GM12878 (cell line): Measurements from ENCODE around the gene STARD13. TPM values are rescaled to one million over a fixed set of nuclear protein-coding genes. Genes with fewer than 3 reads are reported as not detected.

ENCODE experiments used
- ATAC-seq: fragments of 200-7000 bp; cut with Tn5 transposase; 3 replicates; pipeline ENCODE4 v1.9.1; 2020; ENCODE audit warnings: mild to moderate bottlenecking, moderate library complexity
- BruUV-seq: library from RNA; stranded (reverse); fragments of 400-500 nt; replicated peaks from 2 replicates; lab custom pipeline; 2021; lab: Mats Ljungman, UMichigan
- CTCF ChIA-PET: fragments of 300-600 bp; sonication (Branson Sonifier 250); formaldehyde crosslinking; extraction: SDS; loops from one replicate; lab custom pipeline; 2021; ENCODE audit warnings: inconsistent platforms; lab: Yijun Ruan, JAX
- POLR2A ChIA-PET: fragments of 350-600 bp; formaldehyde crosslinking; extraction: SDS; loops from one replicate; lab custom pipeline; 2021; ENCODE audit warnings: inconsistent platforms; lab: Charles Lee
- RAD21 ChIA-PET: fragments of 300-600 bp; sonication (Branson Sonifier 250); formaldehyde crosslinking; loops from one replicate; lab custom pipeline; 2023; ENCODE audit warnings: antibody characterized with exemption; ENCODE audit not compliant: unreplicated experiment; lab: Charles Lee
- SMC1A ChIA-PET: fragments of 300-600 bp; sonication (Branson Sonifier 250); formaldehyde crosslinking; loops from one replicate; lab custom pipeline; 2023; ENCODE audit not compliant: unreplicated experiment, uncharacterized antibody; lab: Charles Lee
- DNase-seq: peaks from one replicate; pipeline ENCODE4 v3.0.0-alpha.2; 2011; ENCODE audit warnings: low read depth, low spot score
- FAIRE-seq: peaks from 3 replicates; lab custom pipeline; 2011; peaks lifted over from hg19 to GRCh38; lab: Jason Lieb, UNC
- H2AFZ ChIP-seq: 2 replicates; pipeline ENCODE4 v1.6.0; 2011; ENCODE audit warnings: low read depth, low read length, control low read depth; ENCODE audit not compliant: control insufficient read depth
- H3K27ac ChIP-seq: 2 replicates; pipeline ENCODE4 v1.5.1; 2011; ENCODE audit warnings: control low read depth; ENCODE audit not compliant: control insufficient read depth, insufficient read depth
- H3K27me3 ChIP-seq, 2 experiments: replicated peaks in 1 of 2; 2 replicates each; pipeline versions ENCODE4 v1.6.0 to v1.6.1; 2011; ENCODE audit warnings: low read length in 1 of 2; ENCODE audit not compliant: control insufficient read depth in 2 of 2, insufficient read depth in 2 of 2
- H3K36me3 ChIP-seq, 2 experiments: 2 replicates each; pipeline ENCODE4 v1.5.1; 2011; ENCODE audit warnings: low read length in 1 of 2; ENCODE audit not compliant: control insufficient read depth in 2 of 2, insufficient read depth in 2 of 2
- H3K4me1 ChIP-seq: 2 replicates; pipeline ENCODE4 v1.6.1; 2011; ENCODE audit warnings: mild to moderate bottlenecking, low read length, moderate library complexity, mixed read lengths; ENCODE audit not compliant: control insufficient read depth, insufficient read depth
- H3K4me2 ChIP-seq: 2 replicates; pipeline ENCODE4 v1.6.0; 2011; ENCODE audit warnings: control low read depth; ENCODE audit not compliant: control insufficient read depth, insufficient read depth
- H3K4me3 ChIP-seq: fragments of 200-600 bp; sonication (generic); 2 replicates; pipeline ENCODE4 v1.5.1; 2016
- H3K79me2 ChIP-seq: 2 replicates; pipeline ENCODE4 v1.6.0; 2011; ENCODE audit warnings: low read length; ENCODE audit not compliant: control insufficient read depth, insufficient read depth
- H3K9ac ChIP-seq: 2 replicates; pipeline ENCODE4 v1.8.0; 2011; ENCODE audit warnings: low read length, control low read depth, mixed read lengths; ENCODE audit not compliant: control insufficient read depth, insufficient read depth
- H3K9me3 ChIP-seq: replicated peaks from 3 replicates; pipeline ENCODE4 v1.5.1; 2011; ENCODE audit warnings: mild to moderate bottlenecking, low read length; ENCODE audit not compliant: control insufficient read depth, insufficient read depth
- H4K20me1 ChIP-seq: 2 replicates; pipeline ENCODE4 v1.6.0; 2011; ENCODE audit not compliant: control insufficient read depth, insufficient read depth
- ATF7 ChIP-seq: fragments of 450-650 bp; IDR thresholded peaks from 2 replicates; pipeline ENCODE4 v1.6.1; 2016; ENCODE audit warnings: low read depth, mild to moderate bottlenecking
- CHD1 ChIP-seq: IDR thresholded peaks from 2 replicates; pipeline ENCODE4 v1.6.1; 2012; ENCODE audit warnings: low read depth, low read length, improper control_type of control experiment
- FOS ChIP-seq: IDR thresholded peaks from 3 replicates; pipeline ENCODE4 v1.6.1; 2011; ENCODE audit warnings: borderline replicate concordance; ENCODE audit not compliant: insufficient read length; ENCODE audit errors: extremely low read depth
- MEF2A ChIP-seq: IDR thresholded peaks from 2 replicates; pipeline ENCODE4 v1.6.1; 2011; ENCODE audit warnings: low read depth, mild to moderate bottlenecking, low read length, moderate library complexity; ENCODE audit not compliant: insufficient read depth
- ZNF384 ChIP-seq: IDR thresholded peaks from 2 replicates; pipeline ENCODE4 v1.6.1; 2012; ENCODE audit warnings: low read depth, mild to moderate bottlenecking, low read length, improper control_type of control experiment, borderline replicate concordance
- ZNF622 ChIP-seq: fragments of 450-650 bp; IDR thresholded peaks from 2 replicates; pipeline ENCODE4 v1.6.1; 2017; ENCODE audit warnings: mild to moderate bottlenecking, inconsistent platforms
- ZZZ3 ChIP-seq: IDR thresholded peaks from 2 replicates; pipeline ENCODE4 v1.6.1; 2011; ENCODE audit warnings: low read depth; ENCODE audit not compliant: control insufficient read depth, insufficient read length
- WGBS: methylation state at CpG from one replicate; pipeline ENCODE4 v1.1.6; 2016; ENCODE audit warnings: low lambda C conversion rate; ENCODE audit not compliant: insufficient replicate concordance, insufficient coverage; ENCODE audit errors: missing lambda C conversion rate; 5-methylcytosine and 5-hydroxymethylcytosine counted together
- in situ Hi-C: fragments of 300-500 bp; cut with MboI; formaldehyde crosslinking; loops from 9 replicates; pipeline ENCODE4 v1.14.3; 2018; ENCODE audit warnings: mixed read lengths
- intact Hi-C: fragments of 100-400 bp; cut with micrococcal nuclease; formaldehyde crosslinking; loops from one replicate; pipeline ENCODE4 v1.14.2; 2022; ENCODE audit not compliant: unreplicated experiment
- polyA plus RNA-seq, 11 experiments: library from polyadenylated mRNA; depleted of rRNA in 4 of 11; unstranded in 6 of 11; stranded (reverse) in 5 of 11; fragments of >200 nt; fragmentation: Nextera tagmentation in 4 of 11; fragmentation: Illumina TruSeq in 1 of 11; extraction: Ambion mirVana in 4 of 11; extraction: Trizol in 1 of 11; gene quantifications; 1 replicate in 1 of 11; 2 replicates in 10 of 11; pipeline versions ENCODE4 v1.2.1 to v1.2.3, GENCODE V29; 2011 to 2016; ENCODE audit warnings: inconsistent platforms in 2 of 11, missing spikeins in 2 of 11, low read depth in 1 of 11
- total RNA-seq, 4 experiments: library from RNA; depleted of rRNA in 3 of 4; stranded (reverse); fragments of >200 nt in 3 of 4; fragmentation: Illumina TruSeq in 1 of 4; extraction: Trizol in 1 of 4; gene quantifications; 2 replicates each; pipeline versions ENCODE4 v1.2.1 to v1.2.3, GENCODE V29; 2013 to 2021
- TF ChIP-seq, protein P1 (sequence below): fragments of 450-650 bp; IDR thresholded peaks from 2 replicates; pipeline ENCODE4 v1.6.1; 2017; ENCODE audit warnings: low read depth, mild to moderate bottlenecking, moderate library complexity
- TF ChIP-seq, protein P2 (sequence below), 3 experiments: IDR thresholded peaks in 2 of 3; conservative IDR thresholded peaks in 1 of 3; 2 replicates each; pipeline ENCODE4 v1.5.1; 2011; ENCODE audit warnings: low read depth in 3 of 3, low read length in 3 of 3, mild to moderate bottlenecking in 3 of 3, control low read depth in 2 of 3, moderate library complexity in 2 of 3, inconsistent platforms in 1 of 3, mixed read lengths in 1 of 3; ENCODE audit not compliant: control insufficient read depth in 2 of 3, insufficient read depth in 1 of 3; ENCODE audit errors: extremely low read depth in 1 of 3
- TF ChIP-seq, protein P3 (sequence below): fragments of 450-650 bp; formaldehyde crosslinking; IDR thresholded peaks from 2 replicates; pipeline ENCODE4 v1.5.0; 2022; ENCODE audit warnings: mild to moderate bottlenecking, missing genetic modification characterization
- TF ChIP-seq, protein P4 (sequence below): fragments of 150-350 bp; IDR thresholded peaks from 2 replicates; pipeline ENCODE4 v1.6.1; 2014; ENCODE audit warnings: mild to moderate bottlenecking, low read depth, low read length

Gene STARD13
- total and polyA plus RNA-seq, 10 of the 15 experiments (the other 5 are each of a cell fraction or from before 2014, with no cell fraction given): 4.0 to 41.6 (median 10.1) TPM

DNA sequence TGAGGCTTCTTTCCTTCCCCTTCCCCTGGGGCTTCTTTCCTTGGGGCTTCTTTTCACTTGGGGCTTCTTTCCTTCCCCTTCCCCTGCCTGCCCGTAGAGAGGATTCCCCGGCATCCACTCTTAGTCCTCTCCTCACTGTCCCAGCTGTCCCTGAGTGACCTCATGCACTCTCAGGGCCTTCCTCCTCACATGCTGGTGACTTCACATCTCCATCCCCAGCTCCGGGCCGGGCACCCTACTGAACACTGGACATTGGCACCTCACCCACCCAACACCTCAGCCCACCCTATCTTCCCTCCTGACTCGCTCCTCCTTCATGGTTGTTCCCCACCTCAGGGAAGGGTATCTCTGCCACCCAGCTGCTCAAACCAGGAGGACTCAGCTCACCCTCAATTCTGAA lies 130.6 kb downstream of the STARD13 start:
- Histone ChIP-seq H4K20me1 (no peaks in the 10 kb centered on the region), H3K4me2 (no peak overlapping the region), H3K9me3 (no peaks in the 10 kb centered on the region; the same call in 2 of the 3 replicates), H3K4me3 (no peak overlapping the region), H3K27me3 (no peaks in the 10 kb centered on the region), H3K27ac (no peak overlapping the region), H3K79me2 (no peaks in the 10 kb centered on the region), H3K4me1 (peaks cover 15% of the 10 kb centered on the region), H2AFZ (no peak overlapping the region), H3K36me3 (peaks cover 4 to 9% of the 10 kb centered on the region in 2 experiments; a peak in 3 of 4 replicates), H3K9ac (no peak overlapping the region)
- SMC1A ChIA-PET: interaction anchor here (1.4 to 20.2 kb wide), 4 partner anchors 14 to 48 kb away, joined by 4 to 832 read pairs (median 25); no protein-coding TSS in a partner anchor
- intact Hi-C loops (no loop called here), in situ Hi-C loops (no loop called here)
- ATAC-seq: no peak
- FAIRE-seq: no peak
- RAD21 ChIA-PET: interaction anchor here (1.0 to 5.0 kb wide), 4 partner anchors 33 to 136 kb away, joined by 4 to 34 read pairs (median 4); no protein-coding TSS in a partner anchor
- no peak for DNase-seq
- 79% methylated on average over 5 of the region's 5 CpGs for WGBS
- BruUV-seq: no TSS peak
- POLR2A ChIA-PET: interaction anchor here (0.7 to 12.2 kb wide), 3 partner anchors 21 to 42 kb away, joined by 3 to 343 read pairs (median 3); no protein-coding TSS in a partner anchor
- CTCF ChIA-PET: interaction anchor here (0.6 to 3.4 kb wide), 6 partner anchors 11 to 68 kb away, joined by 3 to 31 read pairs (median 3); no protein-coding TSS in a partner anchor
- TF ChIP-seq MEF2A: no peak
- no peak for TF ChIP-seq ZZZ3
- TF ChIP-seq, protein P1, sequence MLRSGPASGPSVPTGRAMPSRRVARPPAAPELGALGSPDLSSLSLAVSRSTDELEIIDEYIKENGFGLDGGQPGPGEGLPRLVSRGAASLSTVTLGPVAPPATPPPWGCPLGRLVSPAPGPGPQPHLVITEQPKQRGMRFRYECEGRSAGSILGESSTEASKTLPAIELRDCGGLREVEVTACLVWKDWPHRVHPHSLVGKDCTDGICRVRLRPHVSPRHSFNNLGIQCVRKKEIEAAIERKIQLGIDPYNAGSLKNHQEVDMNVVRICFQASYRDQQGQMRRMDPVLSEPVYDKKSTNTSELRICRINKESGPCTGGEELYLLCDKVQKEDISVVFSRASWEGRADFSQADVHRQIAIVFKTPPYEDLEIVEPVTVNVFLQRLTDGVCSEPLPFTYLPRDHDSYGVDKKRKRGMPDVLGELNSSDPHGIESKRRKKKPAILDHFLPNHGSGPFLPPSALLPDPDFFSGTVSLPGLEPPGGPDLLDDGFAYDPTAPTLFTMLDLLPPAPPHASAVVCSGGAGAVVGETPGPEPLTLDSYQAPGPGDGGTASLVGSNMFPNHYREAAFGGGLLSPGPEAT: no peak
- TF ChIP-seq, protein P2, sequence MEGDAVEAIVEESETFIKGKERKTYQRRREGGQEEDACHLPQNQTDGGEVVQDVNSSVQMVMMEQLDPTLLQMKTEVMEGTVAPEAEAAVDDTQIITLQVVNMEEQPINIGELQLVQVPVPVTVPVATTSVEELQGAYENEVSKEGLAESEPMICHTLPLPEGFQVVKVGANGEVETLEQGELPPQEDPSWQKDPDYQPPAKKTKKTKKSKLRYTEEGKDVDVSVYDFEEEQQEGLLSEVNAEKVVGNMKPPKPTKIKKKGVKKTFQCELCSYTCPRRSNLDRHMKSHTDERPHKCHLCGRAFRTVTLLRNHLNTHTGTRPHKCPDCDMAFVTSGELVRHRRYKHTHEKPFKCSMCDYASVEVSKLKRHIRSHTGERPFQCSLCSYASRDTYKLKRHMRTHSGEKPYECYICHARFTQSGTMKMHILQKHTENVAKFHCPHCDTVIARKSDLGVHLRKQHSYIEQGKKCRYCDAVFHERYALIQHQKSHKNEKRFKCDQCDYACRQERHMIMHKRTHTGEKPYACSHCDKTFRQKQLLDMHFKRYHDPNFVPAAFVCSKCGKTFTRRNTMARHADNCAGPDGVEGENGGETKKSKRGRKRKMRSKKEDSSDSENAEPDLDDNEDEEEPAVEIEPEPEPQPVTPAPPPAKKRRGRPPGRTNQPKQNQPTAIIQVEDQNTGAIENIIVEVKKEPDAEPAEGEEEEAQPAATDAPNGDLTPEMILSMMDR (IDR thresholded peaks at IDR 0.05 in 2 of 3, conservative IDR thresholded peaks at IDR 0.05 in 1 of 3; ENCODE audit: control insufficient read depth in 2 of 3, extremely low read depth in 1 of 3, insufficient read depth in 1 of 3, low read depth in 3 of 3, low read length in 3 of 3): no peak
- TF ChIP-seq, protein P3, sequence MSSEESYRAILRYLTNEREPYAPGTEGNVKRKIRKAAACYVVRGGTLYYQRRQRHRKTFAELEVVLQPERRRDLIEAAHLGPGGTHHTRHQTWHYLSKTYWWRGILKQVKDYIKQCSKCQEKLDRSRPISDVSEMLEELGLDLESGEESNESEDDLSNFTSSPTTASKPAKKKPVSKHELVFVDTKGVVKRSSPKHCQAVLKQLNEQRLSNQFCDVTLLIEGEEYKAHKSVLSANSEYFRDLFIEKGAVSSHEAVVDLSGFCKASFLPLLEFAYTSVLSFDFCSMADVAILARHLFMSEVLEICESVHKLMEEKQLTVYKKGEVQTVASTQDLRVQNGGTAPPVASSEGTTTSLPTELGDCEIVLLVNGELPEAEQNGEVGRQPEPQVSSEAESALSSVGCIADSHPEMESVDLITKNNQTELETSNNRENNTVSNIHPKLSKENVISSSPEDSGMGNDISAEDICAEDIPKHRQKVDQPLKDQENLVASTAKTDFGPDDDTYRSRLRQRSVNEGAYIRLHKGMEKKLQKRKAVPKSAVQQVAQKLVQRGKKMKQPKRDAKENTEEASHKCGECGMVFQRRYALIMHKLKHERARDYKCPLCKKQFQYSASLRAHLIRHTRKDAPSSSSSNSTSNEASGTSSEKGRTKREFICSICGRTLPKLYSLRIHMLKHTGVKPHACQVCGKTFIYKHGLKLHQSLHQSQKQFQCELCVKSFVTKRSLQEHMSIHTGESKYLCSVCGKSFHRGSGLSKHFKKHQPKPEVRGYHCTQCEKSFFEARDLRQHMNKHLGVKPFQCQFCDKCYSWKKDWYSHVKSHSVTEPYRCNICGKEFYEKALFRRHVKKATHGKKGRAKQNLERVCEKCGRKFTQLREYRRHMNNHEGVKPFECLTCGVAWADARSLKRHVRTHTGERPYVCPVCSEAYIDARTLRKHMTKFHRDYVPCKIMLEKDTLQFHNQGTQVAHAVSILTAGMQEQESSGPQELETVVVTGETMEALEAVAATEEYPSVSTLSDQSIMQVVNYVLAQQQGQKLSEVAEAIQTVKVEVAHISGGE (CRISPR knock-in tag): no peak
- no peak for TF ChIP-seq FOS
- TF ChIP-seq ZNF384: no peak
- TF ChIP-seq ZNF622: no peak
- TF ChIP-seq ATF7: no peak
- no peak for TF ChIP-seq CHD1
- TF ChIP-seq, protein P4, sequence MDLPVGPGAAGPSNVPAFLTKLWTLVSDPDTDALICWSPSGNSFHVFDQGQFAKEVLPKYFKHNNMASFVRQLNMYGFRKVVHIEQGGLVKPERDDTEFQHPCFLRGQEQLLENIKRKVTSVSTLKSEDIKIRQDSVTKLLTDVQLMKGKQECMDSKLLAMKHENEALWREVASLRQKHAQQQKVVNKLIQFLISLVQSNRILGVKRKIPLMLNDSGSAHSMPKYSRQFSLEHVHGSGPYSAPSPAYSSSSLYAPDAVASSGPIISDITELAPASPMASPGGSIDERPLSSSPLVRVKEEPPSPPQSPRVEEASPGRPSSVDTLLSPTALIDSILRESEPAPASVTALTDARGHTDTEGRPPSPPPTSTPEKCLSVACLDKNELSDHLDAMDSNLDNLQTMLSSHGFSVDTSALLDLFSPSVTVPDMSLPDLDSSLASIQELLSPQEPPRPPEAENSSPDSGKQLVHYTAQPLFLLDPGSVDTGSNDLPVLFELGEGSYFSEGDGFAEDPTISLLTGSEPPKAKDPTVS: no peak
